Measurements from ENCODE around the gene EIF4EBP2. TPM values are rescaled to one million over a fixed set of nuclear protein-coding genes. Genes with fewer than 3 reads are reported as not detected.
A peak's percentile ranks its signal among the peaks of the same experiment; 100 is the strongest.

EIF4EBP2 gene
- total RNA-seq, 1 donor = 46.0 TPM

GRCh38 chr10:70441161-70441894, 37.4 kb downstream of the EIF4EBP2 start, which contains the start of gene NODAL:
TSS of gene NODAL (minus strand) at chr10:70441681. CDS start at chr10:70441667, 14 bp downstream.
- H3K4me1 ChIP-seq (ENCODE audit: insufficient read depth, low read length) = peaks cover 3% of the 10 kb centered on the region
- peak within 1 kb of the TSS; percentile 42 for H3K4me3 ChIP-seq (ENCODE audit: insufficient read depth, low read length)
- no peaks in the 10 kb centered on the region for H3K79me2 ChIP-seq (ENCODE audit: insufficient read depth, low read length)
- H3K27ac ChIP-seq (ENCODE audit: low read depth, low read length) = no peak within 1 kb of the TSS
- H3K9me3 ChIP-seq (ENCODE audit: low read depth, low read length) = no peaks in the 10 kb centered on the region
- no peaks in the 10 kb centered on the region for H3K36me3 ChIP-seq (ENCODE audit: insufficient read depth, low read length)
- no peak within 1 kb of the TSS for H2AFZ ChIP-seq (ENCODE audit: low read length)
- peaks cover 46% of the 10 kb centered on the region for H3K27me3 ChIP-seq (ENCODE audit: insufficient read depth, low read length)
- no peaks in the 10 kb centered on the region for H4K20me1 ChIP-seq (ENCODE audit: insufficient read depth, low read length)
- peak within 1 kb of the TSS; percentile 23 for H3K4me2 ChIP-seq (ENCODE audit: insufficient read depth, low read length)
- DNase-seq (ENCODE audit: insufficient read length, low spot score, missing footprints) = no peak
- no peak for TF ChIP-seq CTCF (IDR thresholded peaks at IDR 0.05; ENCODE audit: extremely low read depth, low read depth, low read length)

- Histone ChIP-seq H3K4me2 (ENCODE audit: insufficient read depth, low read length) (no peak overlapping the region), H3K9me3 (ENCODE audit: low read depth, low read length) (no peaks in the 10 kb centered on the region), H2AFZ (ENCODE audit: low read length) (no peak overlapping the region), H3K79me2 (ENCODE audit: insufficient read depth, low read length) (no peaks in the 10 kb centered on the region), H3K27ac (ENCODE audit: low read depth, low read length) (no peak overlapping the region), H3K4me3 (ENCODE audit: insufficient read depth, low read length) (no peak overlapping the region), H3K36me3 (ENCODE audit: insufficient read depth, low read length) (no peaks in the 10 kb centered on the region), H3K4me1 (ENCODE audit: insufficient read depth, low read length) (peaks cover 3% of the 10 kb centered on the region), H3K27me3 (ENCODE audit: insufficient read depth, low read length) (peaks cover 46% of the 10 kb centered on the region), H4K20me1 (ENCODE audit: insufficient read depth, low read length) (no peaks in the 10 kb centered on the region)
- no peak for TF ChIP-seq CTCF (IDR thresholded peaks at IDR 0.05; ENCODE audit: extremely low read depth, low read depth, low read length)
- no peak for DNase-seq (ENCODE audit: insufficient read length, low spot score, missing footprints)
Measured at GRCh38 chr10:70441895-70442309, 38.0 kb downstream of the EIF4EBP2 start.

GRCh38 chr10:70442332-70442988, 38.5 kb downstream of the EIF4EBP2 start:
- Histone ChIP-seq H3K27me3 (ENCODE audit: insufficient read depth, low read length) (peaks cover 46% of the 10 kb centered on the region), H3K4me2 (ENCODE audit: insufficient read depth, low read length) (no peak overlapping the region)

More at GRCh38 chr10:70442332-70442988, 38.5 kb downstream of the EIF4EBP2 start:
- peaks cover 3% of the 10 kb centered on the region for H3K4me1 ChIP-seq (ENCODE audit: insufficient read depth, low read length)
- no peaks in the 10 kb centered on the region for H4K20me1 ChIP-seq (ENCODE audit: insufficient read depth, low read length)
- no peaks in the 10 kb centered on the region for H3K79me2 ChIP-seq (ENCODE audit: insufficient read depth, low read length)
- H3K36me3 ChIP-seq (ENCODE audit: insufficient read depth, low read length) = no peaks in the 10 kb centered on the region
- no peak overlapping the region for H3K4me3 ChIP-seq (ENCODE audit: insufficient read depth, low read length)
- no peak overlapping the region for H3K27ac ChIP-seq (ENCODE audit: low read depth, low read length)
- no peak for DNase-seq (ENCODE audit: insufficient read length, low spot score, missing footprints)
- no peak for TF ChIP-seq CTCF (IDR thresholded peaks at IDR 0.05; ENCODE audit: extremely low read depth, low read depth, low read length)
- no peaks in the 10 kb centered on the region for H3K9me3 ChIP-seq (ENCODE audit: low read depth, low read length)
- H2AFZ ChIP-seq (ENCODE audit: low read length) = no peak overlapping the region

All from osteoblast (primary cell).